Measurements from ENCODE around the gene CABP2.
"Not testable (repeated sequence)": the region's sequence is repeated elsewhere in the genome, so short reads cannot be mapped to it uniquely, and the experiment has no call there.

Gene CABP2
- 0 reads per million in 3 donors for total RNA-seq

DNA sequence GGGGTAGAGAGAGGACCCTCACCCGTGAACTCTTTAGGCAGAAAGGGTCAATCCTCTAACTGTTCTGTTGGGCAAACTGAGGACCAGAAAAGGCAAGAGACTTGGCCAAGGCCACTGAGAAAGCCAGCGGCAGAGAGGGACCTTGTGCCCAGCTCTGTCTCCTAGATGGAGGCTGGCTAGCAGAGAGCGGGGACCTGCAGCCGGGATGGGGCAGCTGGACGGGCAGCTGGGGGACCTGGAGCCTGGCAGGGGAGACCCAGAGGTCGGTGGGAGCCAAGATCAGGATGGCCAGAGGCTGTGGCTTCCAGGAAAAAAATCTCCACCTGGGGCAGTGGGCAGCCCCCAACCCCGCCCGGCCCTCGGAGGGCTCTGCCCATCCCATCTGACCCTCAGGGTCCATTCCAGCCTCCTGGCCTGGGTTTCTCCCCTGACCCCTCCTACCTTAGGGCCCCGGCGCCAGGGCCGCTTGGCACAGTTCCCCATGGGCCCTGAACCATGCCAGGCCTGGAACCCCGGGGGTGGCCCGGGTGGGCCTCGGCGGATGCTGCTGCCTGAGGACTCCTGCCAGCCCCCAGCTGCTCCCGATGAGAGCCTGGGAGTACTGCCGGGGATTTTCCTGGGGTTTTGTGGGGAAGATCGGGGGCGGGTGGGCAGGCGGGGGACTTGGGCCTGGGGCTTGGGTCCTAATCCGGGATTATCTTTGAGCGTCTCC is at the start of gene CABP2:
Gene CABP2, minus strand, starts transcription at position 603 of the 712 bp plus-strand sequence. Its CDS starts 120 bp downstream, at position 483.
- H3K4me1 ChIP-seq (ENCODE audit: control insufficient read depth, insufficient read depth, low read length, poor library complexity, severe bottlenecking), result no peaks in the 10 kb centered on the region
- H3K27ac ChIP-seq (ENCODE audit: insufficient read depth, low read length, poor library complexity, severe bottlenecking), result no peak within 1 kb of the TSS
- H3K9me3 ChIP-seq (ENCODE audit: control insufficient read depth, low read length), result no peaks in the 10 kb centered on the region
- no peak within 1 kb of the TSS for H3K4me3 ChIP-seq (ENCODE audit: insufficient read depth, low read depth, low read length, poor library complexity, severe bottlenecking)
- DNase-seq, result no peak
- no peaks in the 10 kb centered on the region for H3K27me3 ChIP-seq (replicated peaks; ENCODE audit: control insufficient read depth, insufficient read depth, low read length, poor library complexity, severe bottlenecking)
- H3K36me3 ChIP-seq (ENCODE audit: control insufficient read depth, insufficient read depth, low read length), result no peaks in the 10 kb centered on the region

DNA sequence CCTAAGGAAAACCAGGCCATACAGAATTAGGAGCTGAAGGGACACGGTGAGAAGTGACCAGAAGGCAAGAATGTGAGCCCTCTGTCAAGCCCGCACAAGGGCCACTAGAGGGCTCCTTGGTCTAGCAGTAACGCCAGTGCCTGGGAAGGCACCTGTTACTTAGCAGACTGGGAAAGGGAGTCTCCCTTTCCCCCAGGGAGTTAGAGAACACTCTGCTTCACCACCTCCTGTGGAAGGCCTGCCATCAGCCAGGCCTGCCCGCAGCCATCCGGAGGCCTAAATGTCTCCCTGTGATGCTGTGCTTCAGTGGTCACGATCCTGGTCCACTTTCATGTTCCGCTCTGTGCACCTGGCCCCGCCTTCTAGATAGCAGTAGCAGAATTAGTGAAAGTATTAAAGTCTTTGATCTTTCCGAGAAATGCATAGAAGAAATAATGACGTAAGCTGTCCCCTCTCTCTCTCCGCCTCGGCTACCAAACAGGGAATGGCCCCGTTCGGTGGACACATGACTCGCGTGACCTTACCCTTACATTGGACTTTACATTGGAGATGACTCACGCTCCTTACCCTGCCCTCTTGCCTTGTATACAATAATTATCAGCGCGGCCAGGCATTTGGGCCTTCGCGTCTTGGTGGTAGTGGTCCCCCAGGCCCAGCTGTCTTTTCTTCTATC is 49.6 kb upstream of the CABP2 start:
- Histone ChIP-seq H3K4me3 (ENCODE audit: insufficient read depth, low read depth, low read length, poor library complexity, severe bottlenecking) (no peak overlapping the region), H3K36me3 (ENCODE audit: control insufficient read depth, insufficient read depth, low read length) (no peaks in the 10 kb centered on the region), H3K27me3 (replicated peaks; ENCODE audit: control insufficient read depth, insufficient read depth, low read length, poor library complexity, severe bottlenecking) (no peaks in the 10 kb centered on the region), H3K27ac (ENCODE audit: insufficient read depth, low read length, poor library complexity, severe bottlenecking) (no peak overlapping the region), H3K9me3 (ENCODE audit: control insufficient read depth, low read length) (no peaks in the 10 kb centered on the region), H3K4me1 (ENCODE audit: control insufficient read depth, insufficient read depth, low read length, poor library complexity, severe bottlenecking) (no peaks in the 10 kb centered on the region)
- no peak for DNase-seq

DNA sequence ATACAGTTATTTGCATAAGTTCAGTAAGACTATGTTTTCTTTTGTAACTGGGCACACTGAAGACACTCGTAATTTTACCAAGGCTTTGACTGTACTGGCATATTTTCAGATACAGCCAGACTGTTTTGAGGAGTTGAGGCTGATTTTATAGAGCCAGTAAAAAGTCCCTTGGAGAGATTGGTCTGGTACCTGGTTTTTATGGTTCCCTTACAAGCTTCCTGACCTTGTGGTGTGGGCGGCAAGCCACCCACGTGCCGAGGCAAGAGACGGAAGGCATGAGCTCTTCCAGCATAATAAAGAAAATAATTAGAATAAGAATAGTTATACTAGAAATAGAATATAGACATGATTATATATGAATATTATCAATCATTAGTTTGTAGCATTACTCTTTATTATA is 49.1 kb upstream of the CABP2 start:
- Histone ChIP-seq H3K36me3 (ENCODE audit: control insufficient read depth, insufficient read depth, low read length) (no peaks in the 10 kb centered on the region), H3K27me3 (replicated peaks; ENCODE audit: control insufficient read depth, insufficient read depth, low read length, poor library complexity, severe bottlenecking) (no peaks in the 10 kb centered on the region), H3K27ac (ENCODE audit: insufficient read depth, low read length, poor library complexity, severe bottlenecking) (no peak overlapping the region), H3K9me3 (ENCODE audit: control insufficient read depth, low read length) (no peaks in the 10 kb centered on the region), H3K4me1 (ENCODE audit: control insufficient read depth, insufficient read depth, low read length, poor library complexity, severe bottlenecking) (no peaks in the 10 kb centered on the region), H3K4me3 (ENCODE audit: insufficient read depth, low read depth, low read length, poor library complexity, severe bottlenecking) (no peak overlapping the region)
- no peak for DNase-seq

DNA sequence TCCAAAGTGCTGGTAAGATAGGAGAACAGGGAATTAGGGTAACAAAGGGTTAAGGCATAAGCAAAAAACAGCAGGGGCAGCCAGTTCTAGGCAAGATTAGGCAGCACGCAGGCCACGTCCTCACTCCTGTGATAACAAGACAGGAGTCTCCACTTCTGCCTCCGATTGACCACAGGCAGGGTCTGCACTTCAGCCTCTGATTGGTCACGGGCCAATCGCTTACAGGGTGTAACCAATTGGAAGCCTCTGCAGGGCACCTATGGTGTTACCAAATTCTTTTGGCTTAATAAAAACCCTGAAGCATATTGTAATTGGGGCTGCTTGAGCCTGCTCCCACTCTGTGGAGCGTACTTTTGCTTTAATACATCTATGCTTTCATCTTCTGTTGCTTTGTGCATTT is 48.2 kb upstream of the CABP2 start:
- Histone ChIP-seq H3K4me1 (ENCODE audit: control insufficient read depth, insufficient read depth, low read length, poor library complexity, severe bottlenecking) (no peaks in the 10 kb centered on the region), H3K9me3 (ENCODE audit: control insufficient read depth, low read length) (no peaks in the 10 kb centered on the region), H3K27ac (ENCODE audit: insufficient read depth, low read length, poor library complexity, severe bottlenecking) (no peak overlapping the region), H3K27me3 (replicated peaks; ENCODE audit: control insufficient read depth, insufficient read depth, low read length, poor library complexity, severe bottlenecking) (no peaks in the 10 kb centered on the region), H3K4me3 (ENCODE audit: insufficient read depth, low read depth, low read length, poor library complexity, severe bottlenecking) (no peak overlapping the region), H3K36me3 (ENCODE audit: control insufficient read depth, insufficient read depth, low read length) (no peaks in the 10 kb centered on the region)
- DNase-seq, result no peak

DNA sequence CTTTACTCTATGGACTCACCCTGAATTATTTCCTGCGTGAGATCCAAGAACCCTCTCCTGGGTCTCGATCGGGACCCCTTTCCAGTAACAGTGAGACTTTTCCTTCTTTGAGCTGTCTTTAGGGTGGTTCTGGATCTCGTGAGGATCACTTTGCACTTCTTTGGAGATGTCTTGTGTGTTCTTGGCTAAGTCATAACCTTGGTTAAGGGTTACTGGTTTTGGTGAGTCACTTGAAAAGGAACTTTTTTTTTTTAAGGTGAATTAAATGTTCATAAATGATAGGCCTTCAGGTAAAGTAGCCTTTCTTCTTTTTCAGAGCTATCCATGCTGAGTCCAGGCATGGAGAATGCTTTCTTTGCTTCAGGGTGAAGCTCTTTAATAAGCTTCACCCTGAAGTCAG is 41.0 kb upstream of the CABP2 start:
- no peak for DNase-seq
- no peaks in the 10 kb centered on the region for H3K36me3 ChIP-seq (ENCODE audit: control insufficient read depth, insufficient read depth, low read length)
- H3K4me3 ChIP-seq (ENCODE audit: insufficient read depth, low read depth, low read length, poor library complexity, severe bottlenecking), result no peak overlapping the region
- H3K4me1 ChIP-seq (ENCODE audit: control insufficient read depth, insufficient read depth, low read length, poor library complexity, severe bottlenecking), result no peaks in the 10 kb centered on the region
- H3K9me3 ChIP-seq (ENCODE audit: control insufficient read depth, low read length), result no peaks in the 10 kb centered on the region
- no peak overlapping the region for H3K27ac ChIP-seq (ENCODE audit: insufficient read depth, low read length, poor library complexity, severe bottlenecking)
- no peaks in the 10 kb centered on the region for H3K27me3 ChIP-seq (replicated peaks; ENCODE audit: control insufficient read depth, insufficient read depth, low read length, poor library complexity, severe bottlenecking)

DNA sequence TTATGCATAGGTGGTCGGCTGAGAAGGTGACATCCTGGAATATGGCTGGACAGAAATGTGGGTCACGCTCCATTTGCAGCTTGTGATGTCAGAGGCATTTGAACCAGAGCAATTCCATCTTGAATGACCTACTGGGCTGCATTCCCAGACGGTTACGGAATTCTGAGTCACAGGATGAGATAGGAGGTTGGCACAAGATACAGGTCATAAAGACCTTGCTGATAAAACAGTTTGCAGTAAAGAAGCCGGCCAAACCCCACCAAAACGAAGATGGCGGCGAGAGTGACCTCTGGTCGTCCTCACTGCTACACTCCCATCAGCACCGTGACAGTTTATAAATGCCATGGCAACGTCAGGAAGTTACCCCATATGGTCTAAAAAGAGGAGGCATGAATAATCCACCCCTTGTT is 40.5 kb upstream of the CABP2 start:
- DNase-seq; H3K4me1 ChIP-seq (ENCODE audit: control insufficient read depth, insufficient read depth, low read length, poor library complexity, severe bottlenecking); H3K27ac ChIP-seq (ENCODE audit: insufficient read depth, low read length, poor library complexity, severe bottlenecking); H3K27me3 ChIP-seq (replicated peaks; ENCODE audit: control insufficient read depth, insufficient read depth, low read length, poor library complexity, severe bottlenecking); H3K36me3 ChIP-seq (ENCODE audit: control insufficient read depth, insufficient read depth, low read length); H3K9me3 ChIP-seq (ENCODE audit: control insufficient read depth, low read length); H3K4me3 ChIP-seq (ENCODE audit: insufficient read depth, low read depth, low read length, poor library complexity, severe bottlenecking): not testable (repeated sequence)

DNA sequence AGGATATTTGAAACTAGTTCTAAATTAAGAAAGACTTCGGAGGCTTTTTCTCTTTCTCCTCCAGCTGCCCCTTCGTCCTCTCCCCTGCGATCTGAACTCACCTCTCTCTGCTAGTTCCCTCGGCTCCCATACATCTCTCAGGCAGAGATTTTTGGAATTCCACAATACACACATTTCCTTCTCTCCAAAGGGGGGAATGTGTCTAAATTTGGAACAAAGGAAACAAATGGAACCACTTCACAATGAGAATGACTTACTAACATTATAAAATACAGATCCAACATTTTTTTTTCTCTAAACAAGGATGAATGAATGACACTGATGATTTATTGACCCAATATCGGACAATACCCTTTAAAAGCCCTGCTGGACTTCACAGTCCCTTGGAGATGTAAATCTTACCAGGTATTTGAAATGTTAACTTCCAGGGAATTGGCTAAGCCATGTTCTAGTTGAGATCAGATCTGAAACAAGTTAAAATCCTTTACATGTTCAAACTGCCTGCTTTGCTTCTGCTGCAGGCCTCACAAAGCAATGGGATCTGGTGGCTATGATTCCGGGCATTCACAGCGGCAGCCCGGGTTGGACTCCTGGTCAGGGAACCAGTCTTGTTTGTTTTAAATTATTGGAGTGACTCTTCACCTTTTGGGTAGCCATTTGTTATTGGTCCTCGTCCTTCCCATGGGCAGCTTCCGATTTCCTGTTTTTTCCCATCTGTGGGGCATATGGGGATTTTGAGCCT is 39.9 kb upstream of the CABP2 start:
- no peak for DNase-seq
- Histone ChIP-seq H3K27me3 (replicated peaks; ENCODE audit: control insufficient read depth, insufficient read depth, low read length, poor library complexity, severe bottlenecking) (no peaks in the 10 kb centered on the region), H3K27ac (ENCODE audit: insufficient read depth, low read length, poor library complexity, severe bottlenecking) (no peak overlapping the region)

DNA sequence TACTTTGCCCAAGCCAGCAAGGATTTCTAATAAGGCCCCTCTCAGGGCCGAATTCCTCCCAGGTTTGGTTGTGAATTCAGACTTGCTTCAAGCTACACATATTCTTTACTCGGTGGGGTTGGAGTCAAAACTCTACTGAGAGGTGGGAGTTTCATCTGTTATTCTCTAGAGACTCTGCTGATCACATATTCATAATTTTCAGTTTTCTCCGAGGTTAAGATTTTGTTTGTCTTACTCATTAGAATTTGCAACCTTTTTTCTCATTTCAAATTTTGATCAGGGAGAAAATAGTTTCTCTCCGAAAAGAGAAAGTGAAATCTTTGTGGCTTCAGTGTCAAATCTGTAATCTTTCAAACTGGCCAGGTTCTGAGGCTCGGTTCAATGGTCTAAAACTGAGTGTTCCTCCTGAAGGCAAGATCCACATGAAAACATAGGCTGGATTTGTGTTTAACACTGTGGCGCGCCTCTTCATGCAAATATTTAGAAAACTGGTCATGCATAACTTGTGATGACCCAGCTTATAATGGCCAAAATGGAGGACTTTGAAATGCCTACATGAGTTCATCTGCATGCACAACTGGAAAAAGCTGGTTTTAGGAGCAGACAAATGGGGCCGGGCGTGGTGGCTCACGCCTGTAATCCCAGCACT is 38.8 kb upstream of the CABP2 start:
- H3K9me3 ChIP-seq (ENCODE audit: control insufficient read depth, low read length), result no peaks in the 10 kb centered on the region
- no peaks in the 10 kb centered on the region for H3K4me1 ChIP-seq (ENCODE audit: control insufficient read depth, insufficient read depth, low read length, poor library complexity, severe bottlenecking)
- no peak overlapping the region for H3K4me3 ChIP-seq (ENCODE audit: insufficient read depth, low read depth, low read length, poor library complexity, severe bottlenecking)
- no peaks in the 10 kb centered on the region for H3K27me3 ChIP-seq (replicated peaks; ENCODE audit: control insufficient read depth, insufficient read depth, low read length, poor library complexity, severe bottlenecking)
- DNase-seq, result no peak
- H3K27ac ChIP-seq (ENCODE audit: insufficient read depth, low read length, poor library complexity, severe bottlenecking), result no peak overlapping the region
- H3K36me3 ChIP-seq (ENCODE audit: control insufficient read depth, insufficient read depth, low read length), result no peaks in the 10 kb centered on the region

More for the DNA sequence above, 39.9 kb upstream of the CABP2 start:
- Histone ChIP-seq H3K4me3 (ENCODE audit: insufficient read depth, low read depth, low read length, poor library complexity, severe bottlenecking) (no peak overlapping the region), H3K4me1 (ENCODE audit: control insufficient read depth, insufficient read depth, low read length, poor library complexity, severe bottlenecking) (no peaks in the 10 kb centered on the region), H3K9me3 (ENCODE audit: control insufficient read depth, low read length) (no peaks in the 10 kb centered on the region), H3K36me3 (ENCODE audit: control insufficient read depth, insufficient read depth, low read length) (no peaks in the 10 kb centered on the region)

DNA sequence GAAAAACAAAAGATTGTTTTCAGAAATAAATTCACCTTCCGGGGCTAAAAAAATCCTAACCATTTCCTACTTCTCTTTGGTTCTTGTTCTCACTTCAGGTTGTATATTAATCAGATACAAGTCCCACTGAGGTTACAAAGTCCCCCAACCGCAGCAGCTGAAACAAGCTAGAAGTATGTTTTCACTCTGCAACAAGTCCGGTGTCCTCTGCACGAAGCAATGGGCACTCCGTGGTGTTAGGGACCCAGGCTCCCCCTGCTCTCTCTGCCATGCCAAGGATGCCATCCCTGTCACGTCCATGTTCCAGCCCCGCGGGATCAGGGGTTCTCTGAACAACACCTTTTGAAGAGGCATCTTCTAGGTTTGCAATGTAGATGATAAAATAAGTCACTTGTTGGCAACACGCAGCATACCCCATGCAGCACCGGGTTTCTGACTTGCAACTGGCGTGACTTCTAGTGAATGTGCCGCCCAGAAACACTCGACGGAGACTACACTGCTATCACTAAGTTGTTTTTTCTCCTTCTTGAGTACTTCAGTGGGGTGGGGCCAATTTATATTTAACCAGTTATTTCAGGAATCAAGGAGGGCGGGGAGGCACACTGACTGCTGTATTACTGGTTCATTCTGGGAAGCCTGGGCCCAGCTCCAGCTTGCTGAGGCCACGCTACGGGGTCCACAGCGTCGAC is 35.0 kb upstream of the CABP2 start:
- no peak for DNase-seq
- Histone ChIP-seq H3K27me3 (replicated peaks; ENCODE audit: control insufficient read depth, insufficient read depth, low read length, poor library complexity, severe bottlenecking) (no peaks in the 10 kb centered on the region), H3K27ac (ENCODE audit: insufficient read depth, low read length, poor library complexity, severe bottlenecking) (no peak overlapping the region), H3K9me3 (ENCODE audit: control insufficient read depth, low read length) (no peaks in the 10 kb centered on the region), H3K4me1 (ENCODE audit: control insufficient read depth, insufficient read depth, low read length, poor library complexity, severe bottlenecking) (no peaks in the 10 kb centered on the region), H3K4me3 (ENCODE audit: insufficient read depth, low read depth, low read length, poor library complexity, severe bottlenecking) (no peak overlapping the region), H3K36me3 (ENCODE audit: control insufficient read depth, insufficient read depth, low read length) (no peaks in the 10 kb centered on the region)
